Fibroblast of skin of scalp (primary cell): Measurements from ENCODE around the gene PHRF1.
"Not testable (repeated sequence)": the region's sequence is repeated elsewhere in the genome, so short reads cannot be mapped to it uniquely, and the experiment has no call there.

Experiments
- DNase-seq: peaks from one replicate; pipeline ENCODE4 v3.0.0-alpha.2; 2013

Gene PHRF1

GRCh38 chr11:574031-574570 lies 2.2 kb upstream of the PHRF1 start:
- not testable (repeated sequence) for DNase-seq

- DNase-seq: no peak
These were observed 1.5 kb upstream of the PHRF1 start for GRCh38 chr11:574632-575312.

GRCh38 chr11:575313-575995 lies 816 bp upstream of the PHRF1 start:
- DNase-seq: no peak

GRCh38 chr11:576811-577610 lies 741 bp downstream of the PHRF1 start:
- DNase-seq: no peak

GRCh38 chr11:577611-577894 lies 1.3 kb downstream of the PHRF1 start:
- DNase-seq: no peak

- DNase-seq: no peak
These were observed 2.2 kb downstream of the PHRF1 start for GRCh38 chr11:578276-579035.

GRCh38 chr11:579830-580601 lies 3.7 kb downstream of the PHRF1 start:
- no peak for DNase-seq

GRCh38 chr11:581342-581741 lies 5.1 kb downstream of the PHRF1 start:
- no peak for DNase-seq

- no peak for DNase-seq
These were observed 5.5 kb downstream of the PHRF1 start for GRCh38 chr11:581752-582151.

- no peak for DNase-seq
These were observed 8.0 kb downstream of the PHRF1 start for GRCh38 chr11:584287-584686.

GRCh38 chr11:586376-587316 lies 10.4 kb downstream of the PHRF1 start:
- no peak for DNase-seq

GRCh38 chr11:587546-587945 lies 11.3 kb downstream of the PHRF1 start:
- no peak for DNase-seq

GRCh38 chr11:587978-588380 lies 11.7 kb downstream of the PHRF1 start:
- no peak for DNase-seq

GRCh38 chr11:589798-590197 lies 13.5 kb downstream of the PHRF1 start:
- DNase-seq: no peak

- DNase-seq: no peak
These were observed 14.7 kb downstream of the PHRF1 start for GRCh38 chr11:590997-591396.

- no peak for DNase-seq
These were observed 16.2 kb downstream of the PHRF1 start for GRCh38 chr11:592501-592900.

GRCh38 chr11:592918-593317 lies 16.6 kb downstream of the PHRF1 start:
- DNase-seq: no peak

- DNase-seq: no peak
These were observed 17.1 kb downstream of the PHRF1 start for GRCh38 chr11:593347-593746.

- no peak for DNase-seq
These were observed 19.1 kb downstream of the PHRF1 start for GRCh38 chr11:595400-595799.

GRCh38 chr11:596374-596773 lies 20.1 kb downstream of the PHRF1 start:
- no peak for DNase-seq
